B cell (primary cell): Measurements from ENCODE around the gene PCDHGB6. TPM values are rescaled to one million over a fixed set of nuclear protein-coding genes. Genes with fewer than 3 reads are reported as not detected.

Source experiments
- ATAC-seq: fragments of 200-7000 bp; cut with Tn5 transposase; one replicate; pipeline ENCODE4 v1.10.0; 2021; ENCODE audit warnings: low read depth, mild to moderate bottlenecking, moderate number of reproducible peaks, moderate library complexity
- CTCF ChIA-PET: fragments of 350-600 bp; sonication (Branson Sonifier 250); formaldehyde crosslinking; loops from one replicate; lab custom pipeline; 2021; ENCODE audit warnings: antibody characterized with exemption, inconsistent platforms; lab: Charles Lee
- POLR2A ChIA-PET: fragments of 350-600 bp; sonication (Branson Sonifier 250); formaldehyde crosslinking; loops from one replicate; lab custom pipeline; 2021; ENCODE audit warnings: antibody characterized with exemption; lab: Charles Lee
- DNase-seq: peaks from one replicate; pipeline ENCODE4 v3.0.0; 2013
- H2AFZ ChIP-seq: 2 replicates; pipeline ENCODE4 v1.6.1; 2012; ENCODE audit warnings: mild to moderate bottlenecking, low read depth, low read length; ENCODE audit not compliant: insufficient read depth, poor library complexity, severe bottlenecking
- H3K27ac ChIP-seq, 2 donors: 1 replicate in 1 of 2; 2 replicates in 1 of 2; pipeline ENCODE4 v1.5.1; 2012 to 2013; ENCODE audit warnings: low read length in 2 of 2, mild to moderate bottlenecking in 2 of 2, moderate library complexity in 1 of 2
- H3K27me3 ChIP-seq, 4 experiments: fragments of 200-600 bp in 1 of 4; sonication (generic) in 1 of 4; replicated peaks in 1 of 4; 1 replicate in 2 of 4; 2 replicates in 2 of 4; pipeline versions ENCODE4 v1.6.1 to v1.7.0; 2013 to 2016; ENCODE audit warnings: low read length in 3 of 4, mild to moderate bottlenecking in 2 of 4, mixed read lengths in 1 of 4, moderate library complexity in 1 of 4; ENCODE audit not compliant: insufficient read depth in 4 of 4, control insufficient read depth in 3 of 4; ENCODE audit errors: control extremely low read depth in 1 of 4
- H3K36me3 ChIP-seq, 2 experiments: replicated peaks in 1 of 2; 1 replicate in 1 of 2; 2 replicates in 1 of 2; pipeline versions ENCODE4 v1.6.1 to v1.7.1; 2013; ENCODE audit warnings: low read length in 1 of 2; ENCODE audit not compliant: insufficient read depth in 2 of 2, control insufficient read depth in 1 of 2; ENCODE audit errors: control extremely low read depth in 1 of 2, extremely low read depth in 1 of 2
- H3K4me1 ChIP-seq, 2 donors: fragments of 200-600 bp in 1 of 2; sonication (generic) in 1 of 2; 1 replicate in 1 of 2; 2 replicates in 1 of 2; pipeline versions ENCODE4 v1.5.1 to v1.6.1; 2013 to 2017; ENCODE audit warnings: low read length in 2 of 2; ENCODE audit not compliant: control insufficient read depth in 2 of 2, insufficient read depth in 2 of 2
- H3K4me2 ChIP-seq: replicated peaks from 2 replicates; pipeline ENCODE3; 2012; ENCODE audit warnings: mild to moderate bottlenecking, low read depth, low read length; ENCODE audit not compliant: poor library complexity, severe bottlenecking
- H3K4me3 ChIP-seq, 5 experiments: fragments of 200-600 bp in 1 of 5; sonication (generic) in 1 of 5; 1 replicate in 3 of 5; 2 replicates in 2 of 5; pipeline versions ENCODE4 v1.5.1 to v1.7.0; 2011 to 2016; ENCODE audit warnings: low read length in 4 of 5, mild to moderate bottlenecking in 4 of 5, low read depth in 2 of 5, control low read depth in 1 of 5, moderate library complexity in 1 of 5; ENCODE audit not compliant: insufficient read depth in 1 of 5; ENCODE audit errors: control extremely low read depth in 1 of 5, extremely low read depth in 1 of 5
- H3K79me2 ChIP-seq: fragments of 200-600 bp; sonication (generic); one replicate; pipeline ENCODE4 v1.6.0; 2016; ENCODE audit warnings: low read length; ENCODE audit not compliant: control insufficient read depth, insufficient read depth
- H3K9ac ChIP-seq: fragments of 200-600 bp; sonication (generic); 2 replicates; pipeline ENCODE4 v1.6.1; 2017; ENCODE audit warnings: mild to moderate bottlenecking, low read length, moderate library complexity
- H3K9me3 ChIP-seq, 3 donors: one replicate each; pipeline versions ENCODE4 v1.6.1 to v1.7.1; 2013; ENCODE audit warnings: low read length in 2 of 3; ENCODE audit not compliant: control insufficient read depth in 2 of 3, insufficient read depth in 1 of 3; ENCODE audit errors: control extremely low read depth in 1 of 3
- H4K20me1 ChIP-seq: 2 replicates; pipeline ENCODE4 v1.6.0; 2012; ENCODE audit warnings: mild to moderate bottlenecking, low read length; ENCODE audit not compliant: insufficient read depth, control insufficient read depth, poor library complexity, severe bottlenecking
- H3K27ac Mint-ChIP-seq: one replicate; pipeline ENCODE4 v1.8.0; 2021; ENCODE audit warnings: mixed read lengths
- H3K27me3 Mint-ChIP-seq: one replicate; pipeline ENCODE4 v1.8.0; 2021; ENCODE audit warnings: mixed read lengths
- H3K4me1 Mint-ChIP-seq: one replicate; pipeline ENCODE4 v1.8.0; 2021; ENCODE audit warnings: mixed read lengths
- H3K4me3 Mint-ChIP-seq: one replicate; pipeline ENCODE4 v1.8.0; 2021; ENCODE audit warnings: mixed read lengths
- H3K9me3 Mint-ChIP-seq: one replicate; pipeline ENCODE4 v1.8.0; 2022; ENCODE audit warnings: mixed read lengths; ENCODE audit not compliant: insufficient read depth
- CTCF ChIP-seq: fragments of 200-600 bp; IDR thresholded peaks from one replicate; pipeline ENCODE4 v1.8.0; 2022; ENCODE audit warnings: antibody characterized with exemption, mild to moderate bottlenecking
- EZH2 ChIP-seq: IDR thresholded peaks from 2 replicates; pipeline ENCODE4 v1.6.1; 2012; ENCODE audit warnings: borderline replicate concordance, low read depth, mild to moderate bottlenecking, moderate library complexity, low read length; ENCODE audit not compliant: insufficient read depth, poor library complexity, severe bottlenecking
- WGBS: methylation state at CpG from one replicate; pipeline ENCODE4 v1.1.5; 2013; ENCODE audit warnings: missing lambda C conversion rate; ENCODE audit not compliant: insufficient coverage; 5-methylcytosine and 5-hydroxymethylcytosine counted together
- intact Hi-C: fragments of 100-400 bp; cut with micrococcal nuclease; formaldehyde crosslinking; loops from one replicate; pipeline ENCODE4 v1.10.0; 2022
- polyA plus RNA-seq: library from polyadenylated mRNA; depleted of rRNA; stranded (reverse); fragments of >200 nt; gene quantifications from 2 replicates; pipeline ENCODE4 v1.2.3, GENCODE V29; 2012
- total RNA-seq, 2 donors: library from RNA; stranded (reverse); fragments of 120-200 nt in 1 of 2; gene quantifications; 1 replicate in 1 of 2; 2 replicates in 1 of 2; pipeline versions ENCODE4 v1.2.3 to v1.2.4, GENCODE V29; 2013 to 2022

The PCDHGB6 gene
- total and polyA plus RNA-seq, 2 donors (not counting 1 experiment from before 2014, with no cell fraction given): 0.33 to 2.1 TPM

- no peak for ATAC-seq
- CTCF ChIA-PET: interaction anchor here (0.9 to 1.3 kb wide), 3 partner anchors 9 to 124 kb away, joined by 3 to 4 read pairs (median 4); partner anchors contain the start of gene PCDHGA12
- no peak overlapping the region for H2AFZ ChIP-seq
- H4K20me1 ChIP-seq: no peaks in the 10 kb centered on the region
- H3K79me2 ChIP-seq: no peaks in the 10 kb centered on the region
- POLR2A ChIA-PET: no interaction called here
- TF ChIP-seq CTCF (no peak), EZH2 (no peak)
- peaks cover 3% of the 10 kb centered on the region for H3K4me1 Mint-ChIP-seq
- peaks cover 3% of the 10 kb centered on the region for H3K9me3 Mint-ChIP-seq
- H3K4me2 ChIP-seq: no peak overlapping the region
- H3K27ac Mint-ChIP-seq: no peak overlapping the region
- no peak overlapping the region for H3K9ac ChIP-seq
- WGBS: 87% methylated on average over 4 of the region's 10 CpGs
- H3K27me3 Mint-ChIP-seq: peaks cover 3% of the 10 kb centered on the region
- no peak overlapping the region for H3K27ac ChIP-seq
- no peaks in the 10 kb centered on the region for H3K36me3 ChIP-seq
- H3K9me3 ChIP-seq: peaks cover 0 to 14% (median 0%) of the 10 kb centered on the region in 3 donors
- H3K4me3 Mint-ChIP-seq: no peak overlapping the region
- no peak overlapping the region for H3K4me3 ChIP-seq
- peaks cover 0 to 6% (median 1%) of the 10 kb centered on the region in 4 experiments for H3K27me3 ChIP-seq
- H3K4me1 ChIP-seq: no peaks in the 10 kb centered on the region
- intact Hi-C loops: no loop called here
- no peak for DNase-seq
Observed at GRCh38 chr5:141439411-141440141, 31.8 kb downstream of the PCDHGB6 start.

DNA sequence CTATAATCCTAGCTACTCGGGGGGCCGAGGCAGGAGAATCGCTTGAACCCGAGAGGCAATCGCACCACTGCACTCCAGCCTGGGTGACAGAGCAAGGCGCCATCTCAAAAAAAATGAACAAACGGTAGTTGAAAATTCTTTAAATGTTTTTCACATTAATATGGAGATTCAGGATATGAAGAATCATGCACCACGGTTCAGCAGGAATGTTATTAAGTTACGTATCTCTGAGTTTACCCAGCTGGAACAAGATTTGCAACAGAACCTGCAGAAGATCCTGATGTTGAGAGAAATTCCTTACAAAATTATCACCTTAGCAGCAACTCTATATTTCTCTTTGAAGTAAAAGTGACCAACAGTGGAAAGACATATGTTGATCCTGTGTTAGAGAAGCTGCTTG is 32.5 kb downstream of the PCDHGB6 start:
- no peak overlapping the region for H3K4me3 Mint-ChIP-seq
- Histone ChIP-seq H2AFZ (no peak overlapping the region), H3K79me2 (no peaks in the 10 kb centered on the region), H3K4me1 (no peaks in the 10 kb centered on the region), H3K9me3 (peaks cover 0 to 14% (median 0%) of the 10 kb centered on the region in 3 donors), H3K4me3 (no peak overlapping the region), H3K27me3 (peaks cover 0 to 6% (median under 1%) of the 10 kb centered on the region in 4 experiments), H4K20me1 (no peaks in the 10 kb centered on the region), H3K27ac (no peak overlapping the region), H3K9ac (no peak overlapping the region), H3K4me2 (no peak overlapping the region), H3K36me3 (no peaks in the 10 kb centered on the region)
- intact Hi-C loops: no loop called here
- H3K9me3 Mint-ChIP-seq: peaks cover 3% of the 10 kb centered on the region
- H3K27ac Mint-ChIP-seq: no peak overlapping the region
- WGBS: 100% methylated on average over 5 of the region's 9 CpGs
- ChIA-PET POLR2A (no interaction called here), CTCF (interaction anchor here (0.9 to 1.3 kb wide), 2 partner anchors 10 to 124 kb away, joined by 3 to 4 read pairs; partner anchors contain the start of gene PCDHGA12)
- DNase-seq: no peak
- TF ChIP-seq EZH2 (no peak), CTCF (no peak)
- peaks cover 3% of the 10 kb centered on the region for H3K4me1 Mint-ChIP-seq
- no peak for ATAC-seq
- peaks cover 3% of the 10 kb centered on the region for H3K27me3 Mint-ChIP-seq
